WTC11 (cell line): Measurements from ENCODE around the gene ADCY5.

Experiments used
- MAX ChIP-seq: sonication (generic); formaldehyde crosslinking; IDR thresholded peaks from 2 replicates; pipeline ENCODE4 v1.8.0; 2022; ENCODE audit warnings: mild to moderate bottlenecking, missing genetic modification reagents
- NFE2L1 ChIP-seq: sonication (generic); formaldehyde crosslinking; IDR thresholded peaks from 2 replicates; pipeline ENCODE4 v1.8.1; 2023; ENCODE audit warnings: missing genetic modification reagents

- TF ChIP-seq MAX (CRISPR knock-in tag): no peak
- TF ChIP-seq NFE2L1 (CRISPR knock-in tag): no peak
These were observed 24.4 kb downstream of the ADCY5 start for GRCh38 chr3:123424321-123424998.
